ENCODE data around the gene NDUFA7.
"Not testable (repeated sequence)": the region's sequence is repeated elsewhere in the genome, so short reads cannot be mapped to it uniquely, and the experiment has no call there.

Gene NDUFA7

DNA sequence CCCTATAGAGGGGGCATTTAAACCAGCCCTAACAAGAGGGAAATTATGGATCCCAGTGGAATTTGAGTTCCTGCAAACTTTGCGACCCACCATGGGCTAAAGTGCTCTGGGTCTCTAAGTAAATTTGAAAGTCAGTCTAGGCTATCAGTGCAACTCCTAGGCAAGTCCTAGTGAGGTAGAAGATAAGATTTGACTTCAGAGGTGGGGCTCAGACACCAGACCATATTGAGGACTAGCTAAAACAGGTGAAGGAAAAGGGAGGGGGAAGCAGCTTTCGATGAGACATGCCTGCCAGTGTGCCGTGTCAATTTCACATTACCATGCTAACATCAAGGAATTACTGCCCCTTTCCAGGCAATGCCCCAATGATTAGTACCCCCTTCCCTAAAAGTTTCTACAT, 51.5 kb downstream of the NDUFA7 start:
- H3K9ac ChIP-seq, result 0 out of 2 replicates have a peak overlapping the region, but pooled peaks have one; percentile 80
- TF ChIP-seq Cebpa-rat (IDR thresholded peaks at IDR 0.05), result no peak
- 0 out of 2 replicates have a peak overlapping the region, but pooled peaks have one; percentile 52 for H3K4me3 ChIP-seq
- H3K27me3 ChIP-seq, result no peaks in the 10 kb centered on the region
- H3K27ac ChIP-seq, result peak overlapping the region; percentile 87
- H3K36me3 ChIP-seq, result no peaks in the 10 kb centered on the region
- H3K4me1 ChIP-seq, result peaks cover 42% of the 10 kb centered on the region
- no peaks in the 10 kb centered on the region for H4K20me1 ChIP-seq
- no peaks in the 10 kb centered on the region for H3K9me3 ChIP-seq
- peak overlapping the region; percentile 85 for H3K4me2 ChIP-seq

DNA sequence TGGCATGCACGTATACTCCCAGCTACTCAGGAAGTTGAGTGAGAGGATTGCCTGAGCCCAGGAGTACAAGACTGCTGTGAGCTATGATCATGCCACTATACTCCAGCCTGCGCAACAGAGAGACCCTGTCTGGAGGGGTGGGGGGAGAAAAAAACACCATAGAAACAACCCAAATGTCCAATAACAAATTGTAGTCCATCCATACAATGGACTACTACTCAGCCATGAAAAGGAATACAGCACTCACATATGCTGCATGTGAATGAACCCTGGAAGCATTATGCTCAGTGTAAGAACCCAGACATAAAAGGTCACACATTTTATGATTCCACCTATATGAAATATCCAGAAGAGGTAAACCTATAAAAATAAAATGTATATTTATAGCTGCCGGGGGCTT, 55.3 kb downstream of the NDUFA7 start:
- no peak overlapping the region for H3K4me3 ChIP-seq
- H3K27me3 ChIP-seq, result no peaks in the 10 kb centered on the region
- H3K27ac ChIP-seq, result no peak overlapping the region
- TF ChIP-seq Cebpa-rat (IDR thresholded peaks at IDR 0.05), result no peak
- H3K9ac ChIP-seq, result no peak overlapping the region
- peaks cover 25% of the 10 kb centered on the region for H3K36me3 ChIP-seq
- H3K4me1 ChIP-seq, result peaks cover 36% of the 10 kb centered on the region
- H3K4me2 ChIP-seq, result no peak overlapping the region
- H4K20me1 ChIP-seq, result no peaks in the 10 kb centered on the region
- no peaks in the 10 kb centered on the region for H3K9me3 ChIP-seq

DNA sequence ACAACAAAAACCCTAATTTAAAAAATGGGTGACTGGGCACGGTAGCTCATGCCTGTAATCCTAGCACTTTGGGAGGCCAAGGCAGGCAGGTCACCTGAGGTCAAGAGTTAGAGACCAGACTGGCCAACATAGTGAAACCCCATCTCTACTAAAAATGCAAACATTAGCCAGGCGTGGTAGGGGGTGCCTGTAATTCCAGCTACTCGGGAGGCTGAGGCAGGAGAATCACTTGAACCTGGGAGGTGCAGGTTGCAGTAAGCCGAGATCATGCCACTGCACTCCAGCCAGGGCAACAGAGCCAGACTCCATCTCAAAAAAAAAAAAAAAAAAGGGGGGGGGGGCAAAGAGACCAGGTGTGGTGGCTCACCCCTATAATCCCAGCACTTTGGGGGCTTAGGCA, 56.9 kb downstream of the NDUFA7 start:
- Histone ChIP-seq H3K4me1 (peaks cover 27% of the 10 kb centered on the region), H3K36me3 (peaks cover 40% of the 10 kb centered on the region)
- H3K9me3 ChIP-seq, H3K27me3 ChIP-seq, H3K4me3 ChIP-seq, H3K4me2 ChIP-seq, H3K9ac ChIP-seq, H3K27ac ChIP-seq, H4K20me1 ChIP-seq: not testable (repeated sequence)

DNA sequence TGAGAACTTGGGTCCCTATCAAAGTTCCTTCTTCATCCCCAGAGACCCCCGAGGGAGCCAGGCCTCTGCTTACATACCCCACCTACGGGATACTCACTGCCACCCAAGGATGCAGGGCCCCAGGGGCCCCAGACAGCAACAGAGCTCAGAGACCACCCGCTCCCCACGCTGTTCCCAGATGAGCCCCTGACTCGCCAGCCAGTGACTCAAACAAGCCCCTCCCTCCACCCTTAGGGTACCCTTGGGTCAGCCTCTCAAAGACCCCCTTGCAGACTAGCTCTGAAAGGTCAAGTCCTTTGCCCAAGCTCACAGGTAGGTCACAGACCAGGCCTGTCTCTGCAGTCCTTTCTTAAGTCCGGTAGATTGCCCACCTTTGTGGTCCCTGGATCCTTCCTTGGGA, 58.7 kb downstream of the NDUFA7 start:
- no peak overlapping the region for H3K4me2 ChIP-seq
- H3K36me3 ChIP-seq, result peaks cover 58% of the 10 kb centered on the region
- peaks cover 9% of the 10 kb centered on the region for H3K4me1 ChIP-seq
- H3K4me3 ChIP-seq, result no peak overlapping the region
- H4K20me1 ChIP-seq, result no peaks in the 10 kb centered on the region
- no peaks in the 10 kb centered on the region for H3K27me3 ChIP-seq
- no peak for TF ChIP-seq Cebpa-rat (IDR thresholded peaks at IDR 0.05)
- H3K9ac ChIP-seq, result no peak overlapping the region
- H3K9me3 ChIP-seq, result no peaks in the 10 kb centered on the region
- no peak overlapping the region for H3K27ac ChIP-seq

DNA sequence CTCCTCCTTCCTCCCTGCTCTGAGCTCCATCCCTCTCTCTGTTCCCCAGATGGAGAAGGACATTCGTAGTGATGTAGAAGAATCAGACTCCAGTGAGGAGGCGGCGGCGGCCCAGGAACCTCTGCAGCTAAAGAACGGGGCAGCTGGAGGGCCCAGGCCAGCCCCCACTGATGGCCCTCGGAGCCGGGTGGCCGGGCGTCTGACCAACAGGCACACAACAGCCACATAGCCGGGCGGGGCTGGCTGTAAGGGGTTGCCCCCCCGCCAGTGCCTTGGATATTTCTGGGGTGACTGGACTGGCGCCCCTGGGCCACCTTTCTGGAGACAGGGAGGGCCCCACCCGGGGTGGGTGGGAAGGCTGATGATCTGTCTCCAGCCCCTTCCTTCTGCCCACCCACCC, 59.3 kb downstream of the NDUFA7 start:
- Histone ChIP-seq H3K4me2 (no peak overlapping the region), H3K9ac (no peak overlapping the region), H3K36me3 (peaks cover 64% of the 10 kb centered on the region), H3K27me3 (no peaks in the 10 kb centered on the region), H3K4me3 (no peak overlapping the region), H4K20me1 (no peaks in the 10 kb centered on the region), H3K9me3 (no peaks in the 10 kb centered on the region), H3K27ac (no peak overlapping the region), H3K4me1 (peaks cover 4% of the 10 kb centered on the region; the same call in 1 of the 2 replicates)
- TF ChIP-seq Cebpa-rat (IDR thresholded peaks at IDR 0.05), result no peak

DNA sequence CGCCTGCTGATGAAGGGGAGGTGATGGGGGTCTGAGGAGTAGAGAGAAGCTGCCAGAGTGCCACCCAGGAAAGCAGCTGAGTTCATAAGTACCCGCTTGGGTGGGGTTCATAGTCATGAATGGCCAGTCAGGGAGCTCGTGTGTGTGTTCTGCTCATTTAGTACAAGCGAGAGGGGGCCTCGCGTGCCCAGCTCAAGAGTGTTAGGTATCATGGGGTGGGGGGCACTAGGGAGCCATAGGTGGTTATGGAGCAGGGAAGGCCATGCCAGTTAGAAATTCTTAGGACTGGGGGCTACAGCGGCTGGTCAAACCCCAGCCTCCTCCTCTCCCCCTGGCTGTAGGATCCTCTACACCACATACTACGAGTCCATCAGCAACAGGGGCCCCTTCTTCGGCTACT, 59.8 kb downstream of the NDUFA7 start:
- Histone ChIP-seq H3K9me3 (no peaks in the 10 kb centered on the region), H3K9ac (no peak overlapping the region), H4K20me1 (no peaks in the 10 kb centered on the region), H3K4me3 (no peak overlapping the region), H3K36me3 (peaks cover 69% of the 10 kb centered on the region), H3K4me1 (peaks cover under 1% of the 10 kb centered on the region; the same call in 1 of the 2 replicates), H3K4me2 (no peak overlapping the region), H3K27me3 (no peaks in the 10 kb centered on the region), H3K27ac (no peak overlapping the region)
- TF ChIP-seq Cebpa-rat (IDR thresholded peaks at IDR 0.05), result no peak
